GM12872 (cell line): ENCODE results near the gene ERGIC1.

Experiments used
- TF ChIP-seq, protein P1 (sequence below): IDR thresholded peaks from 3 replicates; pipeline ENCODE4 v1.5.1; 2011; ENCODE audit warnings: low read depth, mild to moderate bottlenecking, low read length, moderate library complexity; ENCODE audit not compliant: insufficient read depth

The ERGIC1 gene

DNA sequence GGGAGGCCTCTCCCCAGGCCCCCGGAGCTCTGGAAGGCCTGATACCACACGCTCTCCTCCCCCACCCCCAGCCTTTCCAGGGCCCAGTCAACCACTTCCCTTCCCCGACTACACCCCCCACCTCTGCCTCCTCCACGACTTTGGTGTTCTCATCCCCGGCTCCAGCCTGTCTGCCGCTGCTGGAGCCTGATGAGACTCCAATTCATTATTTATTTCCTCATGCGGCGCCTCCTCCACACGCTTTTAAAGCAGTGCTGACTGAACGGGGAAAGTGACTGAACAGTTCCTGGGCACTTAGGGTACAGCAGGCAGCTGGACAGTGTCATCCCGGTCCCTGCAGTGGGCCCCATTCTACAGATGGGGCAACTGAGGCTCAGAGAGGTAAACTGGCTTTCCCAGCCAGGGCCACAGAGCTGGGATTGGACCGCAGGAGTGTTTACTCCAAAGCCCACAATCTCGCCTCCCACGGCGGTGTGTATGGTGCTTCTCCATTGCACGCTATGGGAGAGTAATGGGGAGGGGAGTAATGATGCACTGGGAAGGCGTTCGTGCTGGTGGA lies 109.3 kb downstream of the ERGIC1 start:
- TF ChIP-seq, protein P1, sequence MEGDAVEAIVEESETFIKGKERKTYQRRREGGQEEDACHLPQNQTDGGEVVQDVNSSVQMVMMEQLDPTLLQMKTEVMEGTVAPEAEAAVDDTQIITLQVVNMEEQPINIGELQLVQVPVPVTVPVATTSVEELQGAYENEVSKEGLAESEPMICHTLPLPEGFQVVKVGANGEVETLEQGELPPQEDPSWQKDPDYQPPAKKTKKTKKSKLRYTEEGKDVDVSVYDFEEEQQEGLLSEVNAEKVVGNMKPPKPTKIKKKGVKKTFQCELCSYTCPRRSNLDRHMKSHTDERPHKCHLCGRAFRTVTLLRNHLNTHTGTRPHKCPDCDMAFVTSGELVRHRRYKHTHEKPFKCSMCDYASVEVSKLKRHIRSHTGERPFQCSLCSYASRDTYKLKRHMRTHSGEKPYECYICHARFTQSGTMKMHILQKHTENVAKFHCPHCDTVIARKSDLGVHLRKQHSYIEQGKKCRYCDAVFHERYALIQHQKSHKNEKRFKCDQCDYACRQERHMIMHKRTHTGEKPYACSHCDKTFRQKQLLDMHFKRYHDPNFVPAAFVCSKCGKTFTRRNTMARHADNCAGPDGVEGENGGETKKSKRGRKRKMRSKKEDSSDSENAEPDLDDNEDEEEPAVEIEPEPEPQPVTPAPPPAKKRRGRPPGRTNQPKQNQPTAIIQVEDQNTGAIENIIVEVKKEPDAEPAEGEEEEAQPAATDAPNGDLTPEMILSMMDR: no peak

DNA sequence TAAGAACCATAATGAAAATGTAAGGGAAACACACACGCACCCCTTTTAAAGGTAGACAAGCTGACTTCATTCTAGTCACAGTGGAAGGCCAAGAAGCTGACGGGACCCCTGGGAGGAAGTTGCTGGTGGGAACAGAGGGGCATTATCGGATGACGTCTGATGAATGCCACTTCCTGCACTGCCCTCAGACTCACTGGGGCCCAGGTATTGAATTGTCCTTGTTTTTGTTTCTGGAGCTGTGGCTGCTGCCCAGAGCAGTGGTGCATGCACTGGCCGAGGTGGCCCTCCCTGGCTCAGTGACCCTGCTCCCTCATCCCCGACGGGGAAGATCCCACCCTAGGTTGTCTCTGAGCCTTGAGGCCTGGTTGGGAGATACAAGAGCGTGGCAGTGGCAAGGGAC lies 109.9 kb downstream of the ERGIC1 start:
- TF ChIP-seq, protein P1: no peak

DNA sequence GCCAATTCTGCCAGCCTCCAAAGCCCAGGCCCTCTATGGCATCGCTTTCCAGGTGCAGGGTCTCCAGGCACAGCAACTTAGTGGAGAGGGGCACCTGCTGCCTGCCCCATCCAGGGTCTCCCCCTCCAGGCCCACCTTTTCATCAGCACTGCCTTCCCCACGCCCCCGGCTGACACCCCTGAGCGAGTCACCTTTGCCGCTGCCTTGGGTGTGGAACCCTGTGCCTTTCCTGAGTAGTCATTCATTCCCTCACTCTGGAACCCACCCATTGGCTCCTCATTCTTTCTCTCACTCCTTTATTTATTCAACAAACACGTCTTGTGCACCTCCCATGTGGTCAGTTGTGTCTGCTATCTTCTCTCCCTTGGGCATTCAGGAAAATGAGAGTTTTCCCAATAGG lies 110.7 kb downstream of the ERGIC1 start:
- TF ChIP-seq, protein P1: no peak

DNA sequence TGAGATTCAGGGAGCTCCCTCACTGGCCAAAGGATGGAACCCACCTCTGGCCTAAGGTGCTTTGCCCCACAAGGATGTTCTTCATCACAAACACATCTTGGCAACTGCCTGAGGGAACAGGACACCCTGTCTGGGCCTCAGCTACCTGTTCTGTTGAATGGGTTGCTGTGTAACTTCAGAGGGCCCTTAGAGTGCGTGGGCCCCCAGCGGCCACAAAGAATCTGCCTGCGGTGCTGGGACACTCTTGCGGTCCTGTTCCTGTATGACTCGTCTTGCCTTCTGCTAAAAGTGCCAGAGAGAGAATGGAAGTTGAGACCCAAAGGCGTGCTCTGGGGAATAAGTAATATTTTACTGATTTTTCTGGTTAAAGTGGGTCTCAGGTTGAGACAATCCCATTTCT lies 111.1 kb downstream of the ERGIC1 start:
- TF ChIP-seq, protein P1: no peak

- TF ChIP-seq, protein P1: no peak
These were observed 112.1 kb downstream of the ERGIC1 start for GRCh38 chr5:172946146-172946545.

- TF ChIP-seq, protein P1: no peak
These were observed 115.4 kb downstream of the ERGIC1 start for GRCh38 chr5:172949426-172949825.

- TF ChIP-seq, protein P1: no peak
These were observed 116.3 kb downstream of the ERGIC1 start for GRCh38 chr5:172950176-172950965.
